MCF 10A (cell line): ENCODE results near the gene CRIP3. TPM values are rescaled to one million over a fixed set of nuclear protein-coding genes. Genes with fewer than 3 reads are reported as not detected.

Source experiments
- BruUV-seq: library from RNA; stranded (reverse); fragments of 400-500 nt; replicated peaks from 2 replicates; lab custom pipeline; 2021; lab: Mats Ljungman, UMichigan
- CTCF ChIA-PET: fragments of 300-600 bp; sonication (Branson Sonifier 250); formaldehyde crosslinking; extraction: SDS; loops from one replicate; lab custom pipeline; 2021; ENCODE audit warnings: antibody characterized with exemption, inconsistent platforms; lab: Yijun Ruan, JAX
- POLR2A ChIA-PET: fragments of 300-600, 350-650 bp; sonication (Branson Sonifier 250); formaldehyde crosslinking; extraction: SDS; loops from one replicate; lab custom pipeline; 2020; ENCODE audit warnings: antibody characterized with exemption, inconsistent platforms; lab: Yijun Ruan, JAX
- DNase-seq: peaks from one replicate; pipeline ENCODE4 v3.0.0-alpha.2; 2018; ENCODE audit not compliant: unreplicated experiment
- H3K27ac Mint-ChIP-seq: one replicate; pipeline ENCODE4 v1.8.0; 2022; ENCODE audit warnings: mild to moderate bottlenecking, low read depth, mixed read lengths; ENCODE audit not compliant: unreplicated experiment
- H3K27me3 Mint-ChIP-seq: one replicate; pipeline ENCODE4 v1.8.0; 2022; ENCODE audit warnings: mixed read lengths; ENCODE audit not compliant: insufficient read depth, unreplicated experiment
- H3K36me3 Mint-ChIP-seq: one replicate; pipeline ENCODE4 v1.8.0; 2022; ENCODE audit warnings: mild to moderate bottlenecking, moderate library complexity, mixed read lengths; ENCODE audit not compliant: insufficient read depth, unreplicated experiment
- H3K4me1 Mint-ChIP-seq: one replicate; pipeline ENCODE4 v1.8.0; 2022; ENCODE audit warnings: mixed read lengths; ENCODE audit not compliant: insufficient read depth, unreplicated experiment
- H3K4me3 Mint-ChIP-seq: one replicate; pipeline ENCODE4 v1.8.0; 2022; ENCODE audit warnings: mild to moderate bottlenecking, moderate library complexity, mixed read lengths; ENCODE audit not compliant: unreplicated experiment
- H3K9me3 Mint-ChIP-seq: one replicate; pipeline ENCODE4 v1.8.0; 2022; ENCODE audit warnings: mixed read lengths; ENCODE audit not compliant: unreplicated experiment
- intact Hi-C: fragments of 100-400 bp; cut with micrococcal nuclease; formaldehyde crosslinking; loops from 2 replicates; pipeline ENCODE4 v1.14.1; 2022
- total RNA-seq: library from RNA; stranded (reverse); gene quantifications from 2 replicates; pipeline ENCODE4 v1.2.3, GENCODE V29; 2022
- TF ChIP-seq, protein P1 (sequence below): fragments of 200-600 bp; IDR thresholded peaks from one replicate; pipeline ENCODE4 v1.8.0; 2022; ENCODE audit warnings: antibody characterized with exemption, mild to moderate bottlenecking; ENCODE audit not compliant: unreplicated experiment

CRIP3 gene
- total RNA-seq, 1 experiment from 2014 or later, result not detected

DNA sequence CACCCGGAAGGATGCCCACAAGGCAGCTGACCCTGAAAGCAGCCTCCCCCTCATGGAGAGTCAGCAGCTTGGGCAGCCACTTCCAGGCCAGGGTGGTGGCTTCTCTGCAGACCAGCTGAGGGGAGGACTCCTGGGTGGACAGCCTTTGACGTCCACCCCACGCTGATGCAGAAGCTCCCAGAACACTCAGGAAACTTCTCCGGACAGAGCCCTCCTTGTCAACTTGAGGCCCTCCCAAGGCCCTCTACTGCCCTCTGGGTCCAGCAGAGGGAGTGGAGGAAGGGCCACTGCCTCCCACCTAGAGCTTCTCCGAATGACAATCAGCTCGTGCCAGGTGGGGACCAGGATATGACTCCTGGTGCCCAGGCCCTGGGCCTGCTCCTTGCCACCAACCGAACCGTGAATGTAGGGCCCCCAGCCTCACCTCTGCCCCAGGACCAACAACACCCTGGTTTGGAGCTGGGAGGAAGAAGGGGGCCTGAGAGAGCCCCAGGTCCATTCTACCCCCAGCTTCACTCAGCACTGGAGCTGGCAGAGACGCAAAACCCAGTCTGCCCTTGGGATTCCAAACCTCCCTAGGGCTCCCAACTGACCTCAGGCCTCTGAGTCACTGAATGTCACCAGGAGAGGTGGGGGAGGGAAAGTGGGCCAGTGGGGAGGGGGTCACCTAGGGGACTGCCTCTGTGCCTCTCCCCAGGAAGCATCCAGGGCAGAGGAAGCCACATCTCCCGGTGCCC is 21.5 kb downstream of the CRIP3 start:
- peaks cover 25% of the 10 kb centered on the region for H3K27me3 Mint-ChIP-seq
- CTCF ChIA-PET, result interaction anchor here (0.6 kb wide), 1 partner anchor 255 kb away, joined by 3 read pairs; no protein-coding TSS in a partner anchor
- intact Hi-C loops, result no loop called here
- H3K4me1 Mint-ChIP-seq, result no peaks in the 10 kb centered on the region
- no TSS peak for BruUV-seq
- H3K4me3 Mint-ChIP-seq, result no peak overlapping the region
- TF ChIP-seq, protein P1, sequence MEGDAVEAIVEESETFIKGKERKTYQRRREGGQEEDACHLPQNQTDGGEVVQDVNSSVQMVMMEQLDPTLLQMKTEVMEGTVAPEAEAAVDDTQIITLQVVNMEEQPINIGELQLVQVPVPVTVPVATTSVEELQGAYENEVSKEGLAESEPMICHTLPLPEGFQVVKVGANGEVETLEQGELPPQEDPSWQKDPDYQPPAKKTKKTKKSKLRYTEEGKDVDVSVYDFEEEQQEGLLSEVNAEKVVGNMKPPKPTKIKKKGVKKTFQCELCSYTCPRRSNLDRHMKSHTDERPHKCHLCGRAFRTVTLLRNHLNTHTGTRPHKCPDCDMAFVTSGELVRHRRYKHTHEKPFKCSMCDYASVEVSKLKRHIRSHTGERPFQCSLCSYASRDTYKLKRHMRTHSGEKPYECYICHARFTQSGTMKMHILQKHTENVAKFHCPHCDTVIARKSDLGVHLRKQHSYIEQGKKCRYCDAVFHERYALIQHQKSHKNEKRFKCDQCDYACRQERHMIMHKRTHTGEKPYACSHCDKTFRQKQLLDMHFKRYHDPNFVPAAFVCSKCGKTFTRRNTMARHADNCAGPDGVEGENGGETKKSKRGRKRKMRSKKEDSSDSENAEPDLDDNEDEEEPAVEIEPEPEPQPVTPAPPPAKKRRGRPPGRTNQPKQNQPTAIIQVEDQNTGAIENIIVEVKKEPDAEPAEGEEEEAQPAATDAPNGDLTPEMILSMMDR, result no peak
- POLR2A ChIA-PET, result no interaction called here
- no peak for DNase-seq
- H3K27ac Mint-ChIP-seq, result no peak overlapping the region
- no peaks in the 10 kb centered on the region for H3K9me3 Mint-ChIP-seq
- no peaks in the 10 kb centered on the region for H3K36me3 Mint-ChIP-seq

DNA sequence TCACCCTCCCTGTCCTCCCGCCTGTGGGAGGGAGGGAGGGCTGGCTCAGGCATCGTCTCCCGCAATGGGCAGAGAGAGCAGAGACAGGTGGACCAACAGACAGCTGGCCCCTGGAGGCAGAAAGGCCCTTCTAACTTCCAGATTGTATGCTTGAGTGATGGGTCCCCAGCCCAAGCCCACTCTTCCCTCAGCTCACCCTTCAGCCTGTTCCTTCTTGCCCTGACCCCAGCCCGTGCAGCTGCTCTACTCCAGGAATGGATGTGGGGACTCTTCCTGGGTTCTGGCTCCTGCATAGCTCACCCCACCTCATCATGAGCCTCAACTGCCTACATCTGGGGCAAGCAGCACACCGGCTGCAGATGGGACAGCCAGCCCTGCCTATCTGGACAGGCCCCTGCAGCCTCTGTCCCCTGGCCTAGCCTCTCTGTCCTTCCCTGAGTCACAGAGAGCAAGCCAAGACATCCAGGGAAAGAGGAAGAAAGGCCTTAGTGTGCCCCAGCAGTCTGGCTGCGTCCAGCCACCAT is 22.1 kb downstream of the CRIP3 start:
- no peaks in the 10 kb centered on the region for H3K36me3 Mint-ChIP-seq
- no peaks in the 10 kb centered on the region for H3K9me3 Mint-ChIP-seq
- H3K27ac Mint-ChIP-seq, result no peak overlapping the region
- CTCF ChIA-PET, result interaction anchor here (0.6 kb wide), 2 partner anchors 57 to 254 kb away, joined by 3 read pairs; no protein-coding TSS in a partner anchor
- DNase-seq, result no peak
- no TSS peak for BruUV-seq
- peaks cover 31% of the 10 kb centered on the region for H3K27me3 Mint-ChIP-seq
- no peaks in the 10 kb centered on the region for H3K4me1 Mint-ChIP-seq
- intact Hi-C loops, result no loop called here
- POLR2A ChIA-PET, result no interaction called here
- TF ChIP-seq, protein P1, result no peak
- no peak overlapping the region for H3K4me3 Mint-ChIP-seq

DNA sequence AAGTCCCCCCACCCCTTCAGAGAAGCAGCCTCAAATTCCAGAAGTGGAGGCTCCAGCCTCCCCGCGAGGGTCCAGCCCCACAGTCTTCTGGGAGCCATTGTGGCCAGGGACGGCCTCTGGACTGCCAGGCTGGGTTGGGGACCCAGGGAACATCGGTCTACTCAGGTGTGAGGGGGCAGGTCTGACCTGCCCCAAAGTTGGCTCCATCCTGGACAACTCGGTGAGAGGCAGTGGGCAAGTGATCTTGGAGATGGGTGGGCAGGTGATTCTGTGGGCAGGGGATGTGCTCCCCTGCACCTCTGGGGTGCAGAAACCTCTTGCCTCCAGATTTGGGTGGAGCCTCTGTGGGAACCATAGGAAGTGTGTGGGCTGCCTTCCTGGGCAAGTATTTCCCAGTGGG is 22.8 kb downstream of the CRIP3 start:
- H3K27me3 Mint-ChIP-seq, result peaks cover 38% of the 10 kb centered on the region

More for the DNA sequence above, 22.8 kb downstream of the CRIP3 start:
- ChIA-PET POLR2A (no interaction called here), CTCF (no interaction called here)
- Mint-ChIP-seq H3K27ac (no peak overlapping the region), H3K4me3 (no peak overlapping the region), H3K4me1 (no peaks in the 10 kb centered on the region), H3K36me3 (no peaks in the 10 kb centered on the region), H3K9me3 (no peaks in the 10 kb centered on the region)
- intact Hi-C loops, result no loop called here
- no TSS peak for BruUV-seq
- TF ChIP-seq, protein P1, result no peak
- DNase-seq, result no peak
